Pulmonary artery endothelial cell (primary cell): ENCODE data around the gene TET2. TPM values are rescaled to one million over a fixed set of nuclear protein-coding genes. Genes with fewer than 3 reads are reported as not detected.
"Not testable (repeated sequence)": the region's sequence is repeated elsewhere in the genome, so short reads cannot be mapped to it uniquely, and the experiment has no call there.

Experiments used
- DNase-seq: peaks from one replicate; pipeline ENCODE4 v3.0.0-alpha.2; 2011; ENCODE audit warnings: low read depth, low spot score
- total RNA-seq: library from RNA; depleted of rRNA; stranded (reverse); fragments of >200 nt; gene quantifications from 2 replicates; pipeline ENCODE4 v1.2.3, GENCODE V29; 2014

The TET2 gene
- total RNA-seq, 1 donor from 2014 or later, result 7.1 TPM

DNA sequence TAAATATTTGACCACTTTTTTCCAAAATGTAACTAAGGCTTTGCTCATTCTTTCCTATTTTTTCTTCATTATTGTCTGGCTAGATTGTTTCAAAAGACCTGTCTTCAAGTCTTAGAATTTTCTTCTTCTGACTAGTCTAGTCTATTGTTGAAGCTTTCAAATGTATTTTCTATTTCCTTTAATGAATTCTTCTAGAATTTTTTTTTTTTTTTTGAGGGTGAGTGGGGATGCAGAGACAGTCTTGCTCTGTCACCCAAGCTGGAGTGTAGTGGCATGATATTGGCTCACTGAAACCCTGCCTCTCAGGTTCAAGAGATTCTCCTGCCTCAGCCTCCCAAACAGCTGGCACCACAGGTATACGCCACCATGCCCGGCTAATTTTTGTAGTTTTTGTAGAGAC lies 141.4 kb downstream of the TET2 start:
- DNase-seq, result no peak

DNA sequence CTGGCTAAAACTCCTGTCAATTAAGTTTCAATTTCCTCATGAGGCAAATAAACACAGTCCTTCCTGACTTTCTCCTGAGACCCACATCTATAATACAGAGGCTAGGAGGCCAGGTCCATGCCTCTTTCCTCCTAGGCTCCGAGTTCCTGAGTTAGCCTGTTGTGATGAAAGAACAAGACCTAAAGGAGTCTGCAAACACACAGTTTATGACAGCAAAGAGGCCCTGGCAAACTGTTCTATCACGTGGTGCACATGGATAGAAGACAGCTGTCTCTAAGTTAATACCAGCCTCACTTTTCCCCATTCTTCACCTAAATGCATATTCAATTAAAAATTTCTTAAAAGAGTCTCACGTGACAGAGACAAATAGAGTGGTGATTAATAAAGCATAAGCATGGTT lies 145.2 kb downstream of the TET2 start:
- no peak for DNase-seq

DNA sequence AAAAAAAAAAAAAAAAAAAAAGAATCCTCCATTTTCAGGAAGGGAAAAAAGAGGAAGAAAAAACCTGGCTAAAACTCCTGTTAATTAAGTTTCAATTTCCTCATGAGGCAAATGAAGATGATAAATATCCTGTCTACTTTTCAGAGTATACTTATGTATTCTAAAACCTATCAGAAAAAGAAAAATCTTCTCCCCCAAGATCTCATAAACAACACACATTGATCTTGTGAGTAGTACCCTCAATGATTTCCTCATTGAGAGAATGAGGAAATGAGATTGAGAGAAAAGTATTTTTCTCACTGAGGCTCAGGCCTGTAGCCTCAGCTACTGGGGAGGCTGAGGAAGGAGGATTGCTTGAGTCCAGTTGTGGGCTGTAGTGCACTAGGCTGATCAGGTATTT lies 146.7 kb downstream of the TET2 start:
- no peak for DNase-seq

DNA sequence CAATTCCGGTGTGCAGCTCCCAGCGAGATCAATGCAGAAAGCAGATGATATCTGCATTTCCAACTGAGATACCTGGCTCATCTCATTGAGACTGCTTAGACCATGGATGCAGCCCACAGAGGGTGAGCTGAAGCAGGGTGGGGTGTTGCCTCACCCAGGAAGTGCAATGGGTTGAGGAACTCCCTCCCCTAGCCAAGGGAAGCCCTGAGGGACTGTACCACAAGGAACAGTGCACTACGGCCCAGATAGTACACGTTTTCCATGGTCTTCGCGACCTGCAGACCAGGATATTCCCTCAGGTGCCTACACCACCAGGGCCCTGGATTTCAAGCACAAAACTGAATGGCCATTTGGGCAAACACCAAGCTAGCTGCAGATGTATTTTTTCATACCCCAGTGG lies 150.0 kb downstream of the TET2 start:
- DNase-seq, result no peak

DNA sequence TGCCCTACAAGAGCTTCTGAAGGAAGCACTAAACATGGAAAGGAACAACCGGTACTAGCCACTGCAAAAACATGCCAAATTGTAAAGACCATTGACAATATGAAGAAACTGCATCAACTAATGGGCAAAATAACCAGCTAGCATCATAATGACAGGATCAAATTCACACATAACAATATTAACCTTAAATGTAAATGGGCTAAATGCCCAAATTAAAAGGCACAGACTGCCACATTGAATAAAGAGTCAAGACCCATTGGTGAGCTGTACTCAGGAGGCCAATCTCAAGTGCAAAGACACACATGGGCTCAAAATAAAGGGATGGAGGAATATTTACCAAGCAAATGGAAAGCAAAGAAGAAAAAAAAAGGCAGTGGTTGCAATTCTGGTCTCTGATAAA lies 152.4 kb downstream of the TET2 start:
- DNase-seq, result not testable (repeated sequence)

DNA sequence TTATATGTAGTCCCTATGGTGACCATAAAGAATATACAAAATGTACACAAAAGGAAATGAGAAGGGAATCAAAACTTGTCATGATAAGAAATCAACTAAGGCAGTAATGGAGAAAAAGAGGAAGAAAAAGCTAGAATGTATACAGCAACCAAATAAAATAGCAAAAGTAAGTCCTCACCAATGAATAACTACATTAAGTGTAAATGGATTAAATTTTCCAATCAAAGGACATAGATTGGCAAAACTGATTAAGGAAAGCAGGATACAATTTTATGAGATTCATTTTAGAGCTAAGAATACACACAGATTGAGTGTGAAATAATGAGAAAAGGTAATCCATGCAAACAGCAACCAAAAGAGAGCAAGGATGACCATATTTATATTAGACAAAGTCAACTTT lies 157.4 kb downstream of the TET2 start:
- DNase-seq, result no peak

DNA sequence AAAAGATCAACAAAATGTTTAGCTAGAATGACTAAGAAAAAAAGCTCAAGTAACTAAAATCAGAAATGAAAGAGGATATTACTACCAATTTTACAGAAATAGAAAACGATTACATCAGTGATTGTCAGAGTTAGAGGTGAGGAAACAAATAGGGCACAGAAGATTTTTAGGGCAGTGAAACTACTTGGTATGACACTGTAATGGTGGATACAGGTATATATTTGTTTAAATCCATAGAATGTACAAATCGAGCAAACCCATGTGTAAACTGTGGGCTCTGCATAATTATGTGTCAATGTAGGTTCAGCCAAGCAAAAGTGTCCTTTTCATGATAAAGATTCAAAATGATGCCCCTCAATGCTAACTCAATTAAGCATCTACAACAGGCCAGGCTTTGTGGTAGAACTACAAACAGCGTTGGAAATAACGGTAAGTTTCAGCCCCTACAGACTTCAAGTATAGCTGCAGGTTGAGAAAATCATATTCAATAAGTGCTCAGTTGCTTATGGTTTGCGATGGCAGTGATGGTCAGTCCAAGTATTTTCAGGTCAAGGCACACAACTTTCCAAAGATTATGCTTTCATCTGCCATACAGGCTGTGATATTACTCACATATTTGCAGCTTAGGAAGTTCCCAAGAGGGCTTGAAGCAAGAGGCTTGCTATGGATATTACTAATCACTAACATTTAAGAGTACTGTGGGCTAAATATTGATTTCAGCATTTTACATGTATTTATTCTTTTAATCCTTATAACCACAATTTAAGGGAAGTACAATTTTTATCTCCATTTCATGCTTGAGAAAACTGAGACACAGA lies 158.6 kb downstream of the TET2 start:
- DNase-seq, result no peak

DNA sequence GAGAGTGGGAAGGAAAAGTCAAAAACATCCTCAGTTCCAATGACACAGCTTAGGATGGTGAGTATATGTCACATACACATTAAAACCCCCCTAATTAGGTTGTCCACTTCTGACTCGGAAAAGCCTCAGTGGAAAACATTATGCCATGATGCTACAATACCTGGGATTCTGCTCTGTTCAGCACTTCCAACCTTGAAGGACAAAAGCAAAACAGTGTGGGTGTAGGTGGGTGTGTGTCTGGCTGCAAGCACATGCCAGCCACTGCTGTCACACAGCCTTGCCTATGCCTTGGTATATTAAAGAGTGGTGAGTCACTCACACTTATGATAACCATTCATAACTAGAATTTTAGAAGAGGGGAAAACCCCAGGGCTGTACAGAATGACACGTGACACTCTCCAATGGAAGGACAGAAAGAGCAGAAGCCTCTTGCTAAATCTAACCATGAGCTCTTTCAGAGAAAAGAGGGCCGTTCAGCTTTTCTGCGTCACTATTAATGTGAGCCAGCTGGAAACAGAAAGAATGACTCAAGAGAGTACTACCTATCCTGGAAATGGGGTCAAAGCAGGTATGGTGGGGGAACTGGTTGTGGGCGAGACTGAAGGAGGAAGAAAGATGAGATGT lies 159.6 kb downstream of the TET2 start:
- no peak for DNase-seq

DNA sequence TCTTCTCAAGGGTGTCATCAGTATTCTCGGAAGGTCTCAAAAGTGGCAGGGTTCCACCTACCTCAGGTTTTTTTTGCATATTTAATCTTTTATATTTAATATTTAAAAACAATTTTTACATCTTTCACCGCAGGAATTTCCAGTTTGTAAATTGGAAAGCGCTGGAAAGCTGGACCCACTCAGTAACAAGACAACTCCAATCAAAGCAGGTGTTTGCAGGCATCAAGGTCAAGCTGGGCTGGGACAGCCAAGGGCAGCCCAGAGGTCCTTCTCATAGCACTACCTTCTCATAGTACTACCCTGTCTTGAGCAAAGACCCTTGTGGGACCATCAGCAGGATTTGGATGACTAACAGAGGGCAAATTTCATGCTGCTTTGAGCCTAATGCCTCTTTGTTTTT lies 160.1 kb downstream of the TET2 start:
- no peak for DNase-seq

DNA sequence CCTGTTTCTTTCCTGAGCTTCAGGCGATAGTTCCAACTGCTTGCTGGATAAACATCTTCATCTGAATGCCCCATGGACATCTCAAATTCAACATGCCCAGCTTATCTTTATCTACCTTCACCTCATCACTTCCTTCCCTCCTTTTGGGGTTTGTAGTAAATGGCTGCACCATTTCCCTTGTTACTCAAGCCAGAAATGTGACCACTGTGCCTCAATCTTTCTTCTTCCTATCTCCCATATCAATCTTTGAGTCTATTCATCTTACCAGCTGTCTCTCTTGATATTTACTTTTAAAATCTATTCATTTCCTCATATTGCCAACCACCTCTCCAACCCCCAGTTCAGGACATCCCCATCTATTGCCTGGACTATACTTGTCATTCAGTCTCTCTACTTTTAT lies 171.8 kb downstream of the TET2 start:
- no peak for DNase-seq

DNA sequence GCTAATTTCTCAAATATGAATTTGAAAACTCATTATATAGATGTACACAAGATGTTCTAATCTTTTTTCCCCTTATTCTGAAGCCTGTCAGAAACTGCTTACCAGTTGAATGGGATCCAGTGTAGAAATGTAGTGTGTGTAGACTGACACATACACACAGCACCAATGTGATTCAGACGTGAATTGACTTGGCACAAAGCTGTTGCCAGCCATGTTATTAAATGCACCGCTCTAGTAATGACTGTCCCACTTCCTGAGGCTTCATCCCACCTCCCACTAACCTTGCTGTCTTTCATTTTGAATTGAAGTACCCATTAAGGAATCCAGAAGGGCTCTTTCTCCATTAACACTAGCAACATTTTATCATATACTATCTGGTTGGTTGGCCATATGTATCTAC lies 180.5 kb downstream of the TET2 start:
- DNase-seq, result no peak

DNA sequence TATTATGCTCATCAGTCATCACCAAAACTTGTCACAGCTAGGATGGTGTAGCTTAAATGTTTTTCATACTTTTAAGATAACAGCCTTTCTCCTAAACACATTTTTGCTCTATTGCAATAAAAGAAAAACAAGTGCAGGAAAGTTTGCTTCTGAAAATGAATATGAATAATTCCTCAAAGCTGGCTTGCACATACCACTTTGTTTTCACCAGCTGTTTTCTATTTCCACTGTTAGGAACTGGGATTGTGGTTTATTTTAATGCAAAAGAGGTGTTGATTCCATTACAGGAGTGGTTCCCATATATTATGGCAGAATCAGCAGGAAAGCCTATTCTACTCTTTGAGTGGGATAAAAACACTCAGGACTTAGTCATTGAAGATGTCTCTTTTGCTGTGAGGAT lies 181.3 kb downstream of the TET2 start:
- DNase-seq, result no peak

DNA sequence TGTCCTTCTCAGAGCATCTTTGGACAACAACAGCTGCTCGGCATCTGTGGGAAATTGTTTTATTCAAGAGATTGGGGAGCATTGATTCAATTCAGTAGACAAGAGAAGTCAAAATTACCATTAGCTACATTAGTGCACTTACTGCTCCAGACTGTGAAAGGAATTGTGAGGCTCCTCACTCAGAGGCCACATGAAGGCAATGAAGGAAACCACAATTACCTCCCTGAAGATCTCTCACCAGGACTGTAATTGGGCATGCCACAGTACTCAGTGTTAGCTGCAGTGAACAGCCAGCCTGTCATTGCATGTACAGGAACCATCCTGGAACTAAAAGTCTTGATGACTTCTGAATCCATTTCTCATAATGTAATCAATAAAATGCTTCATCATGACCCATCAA lies 182.4 kb downstream of the TET2 start:
- no peak for DNase-seq
